GM21786 (cell line): ENCODE data around the gene CERS5.

Experiments used
- ATAC-seq: cut with Tn5 transposase; IDR thresholded peaks from one replicate; pipeline ENCODE4 v1.9.1; 2021; ENCODE audit not compliant: unreplicated experiment

CERS5 gene

GRCh38 chr12:50142993-50143392, 24.2 kb downstream of the CERS5 start:
- ATAC-seq = no peak

- no peak for ATAC-seq
Observed at GRCh38 chr12:50132505-50133135, 34.5 kb downstream of the CERS5 start.

- no peak for ATAC-seq
Observed at GRCh38 chr12:50129290-50129689, 37.9 kb downstream of the CERS5 start.

GRCh38 chr12:50127546-50127945, 39.6 kb downstream of the CERS5 start:
- no peak for ATAC-seq

DNA sequence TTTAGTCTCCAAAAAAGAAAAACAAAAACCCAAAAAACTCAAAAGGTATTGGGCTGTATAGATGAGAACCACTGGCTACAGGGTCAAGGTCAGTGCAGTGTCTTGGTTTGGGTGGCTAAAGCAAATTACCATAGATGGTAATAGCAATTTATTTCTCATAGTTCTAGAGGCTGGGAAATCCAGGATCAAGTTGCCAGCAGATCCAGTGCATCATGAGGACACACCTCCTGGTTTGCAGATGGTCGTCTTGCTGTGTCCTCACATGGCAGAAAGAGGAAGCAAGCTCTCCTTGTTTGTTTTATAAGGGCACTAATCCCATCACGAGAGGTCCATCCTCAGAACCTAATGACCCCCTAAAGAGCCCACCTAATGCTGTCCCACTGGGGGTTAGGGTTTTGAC, 44.0 kb downstream of the CERS5 start:
- no peak for ATAC-seq

GRCh38 chr12:50121641-50122040, 45.5 kb downstream of the CERS5 start:
- no peak for ATAC-seq

GRCh38 chr12:50120953-50121352, 46.2 kb downstream of the CERS5 start:
- ATAC-seq = no peak

DNA sequence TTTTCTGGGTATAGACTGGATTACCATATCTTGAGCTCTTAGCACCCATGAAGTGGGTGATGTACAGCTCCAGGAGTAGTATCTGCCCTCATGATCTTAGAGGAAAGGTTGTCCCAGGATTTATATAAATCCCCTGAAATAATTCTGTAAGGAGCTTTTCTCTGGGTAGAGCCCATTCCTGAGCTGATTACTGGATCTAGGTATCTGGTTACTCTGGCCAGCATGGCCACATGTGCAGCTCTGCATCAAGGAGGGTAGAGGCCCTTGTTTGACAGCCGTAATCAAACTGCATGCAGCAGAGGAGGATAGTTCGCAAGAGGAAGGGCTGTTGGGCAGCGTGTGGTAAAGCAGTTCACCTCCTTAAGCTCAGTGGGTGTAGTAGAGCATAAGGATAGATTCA, 46.6 kb downstream of the CERS5 start:
- no peak for ATAC-seq

DNA sequence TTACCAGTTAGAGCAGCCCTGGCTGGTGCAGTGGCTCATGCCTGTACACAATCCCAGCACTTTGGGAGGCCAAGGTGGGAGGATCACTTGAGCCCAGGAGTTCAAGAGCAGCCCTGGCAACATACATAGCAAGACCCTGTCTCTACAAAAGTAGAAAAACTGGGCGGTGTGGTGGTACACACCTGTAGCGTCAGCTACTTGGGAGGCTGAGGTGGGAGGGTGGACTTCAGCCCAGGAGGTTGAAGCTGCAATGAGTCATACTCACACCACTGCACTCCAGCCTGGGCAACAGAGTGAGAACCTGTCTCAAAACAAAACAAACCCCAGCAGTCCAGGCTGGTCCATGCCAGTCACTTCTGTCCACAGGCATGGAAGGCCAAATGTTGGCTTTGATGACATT, 47.8 kb downstream of the CERS5 start:
- no peak for ATAC-seq

DNA sequence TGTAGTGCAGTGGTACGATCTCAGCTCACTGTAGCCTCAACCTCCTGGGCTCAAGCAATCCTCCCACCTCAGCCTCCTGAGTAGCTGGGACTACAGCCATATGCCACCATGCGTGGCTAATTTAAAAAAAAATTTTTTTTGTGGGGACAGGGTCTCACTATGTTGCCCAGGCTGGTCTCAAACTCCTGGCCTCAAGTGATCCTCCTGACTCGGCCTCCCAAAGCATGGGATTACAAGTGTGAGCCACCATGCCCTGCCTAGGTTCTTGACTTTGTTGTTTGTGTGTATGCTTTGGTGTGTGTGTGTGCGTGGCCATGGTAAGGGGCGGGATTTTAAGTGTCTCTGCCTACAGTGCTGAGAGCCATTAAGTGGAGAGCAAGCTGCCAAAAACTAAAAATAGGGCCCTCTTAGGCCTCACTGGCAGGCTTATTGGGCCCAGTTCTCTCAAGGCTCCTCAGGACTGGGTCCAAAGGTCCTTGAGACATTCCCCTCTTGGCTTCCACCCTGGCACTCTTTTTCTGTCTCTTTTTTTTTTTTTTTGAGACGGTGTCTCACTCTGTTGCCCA, 50.0 kb downstream of the CERS5 start:
- no peak for ATAC-seq

GRCh38 chr12:50112456-50113218, 54.5 kb downstream of the CERS5 start:
- no peak for ATAC-seq

DNA sequence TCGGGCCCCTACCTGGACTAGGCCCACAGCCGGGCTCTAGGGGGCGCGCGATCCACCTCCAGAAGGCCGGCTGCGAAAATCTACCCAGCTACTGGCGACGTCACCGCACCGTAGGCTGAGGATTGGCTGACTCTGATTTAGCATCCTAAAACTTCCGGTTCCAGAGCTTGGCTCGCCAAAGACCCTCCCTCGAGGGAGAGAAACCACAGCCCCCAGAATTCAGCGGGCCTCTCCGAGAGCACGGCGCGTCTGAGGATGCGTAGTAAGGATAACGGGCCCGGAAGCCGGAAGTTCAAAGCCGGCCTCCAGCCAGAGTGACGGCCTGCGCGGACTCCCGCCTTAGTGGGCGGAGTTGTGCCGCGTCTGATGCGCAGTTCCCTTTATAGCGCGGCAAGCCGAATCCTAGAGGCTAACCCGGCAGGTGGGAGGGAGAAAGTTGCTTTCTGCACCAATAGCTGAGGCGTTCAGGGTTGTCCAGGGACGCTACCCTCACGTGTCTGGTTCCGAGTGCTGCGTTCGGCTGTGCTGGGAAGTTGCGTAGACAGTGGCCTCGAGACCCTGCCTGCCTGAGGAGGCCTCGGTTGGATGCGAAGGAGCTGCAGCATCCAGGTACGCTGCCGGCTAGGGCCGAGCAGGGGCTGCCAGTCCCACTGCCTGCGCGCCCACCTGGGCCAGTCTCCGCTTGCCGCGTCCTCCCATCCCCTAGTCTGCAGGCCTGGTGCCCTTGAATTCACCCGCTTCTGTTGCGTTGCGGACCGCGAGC, 55.3 kb downstream of the CERS5 start, which contains the start of gene COX14:
TSS of gene COX14 (plus strand) at position 544 of the 763 bp plus-strand sequence. CDS start 7,808 bp downstream, outside the sequence.
- peak; percentile 77 for ATAC-seq

DNA sequence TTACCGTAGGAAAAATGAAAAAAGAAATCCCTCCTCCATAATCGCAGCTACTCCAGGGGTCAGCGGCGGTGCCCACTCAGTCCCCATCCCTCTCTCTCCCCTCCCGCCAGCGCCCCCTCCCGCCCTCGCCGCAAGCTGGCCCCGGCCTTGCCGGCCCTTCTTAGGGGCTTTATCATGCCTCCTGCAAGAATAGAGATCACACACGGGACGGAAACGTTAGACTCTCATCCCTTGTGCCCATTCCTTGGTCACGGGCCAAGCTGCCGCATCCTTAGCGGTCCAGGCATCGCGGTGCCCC, 55.8 kb downstream of the CERS5 start:
- no peak for ATAC-seq

GRCh38 chr12:50110762-50111351, 56.3 kb downstream of the CERS5 start:
- no peak for ATAC-seq

- ATAC-seq = no peak
Observed at GRCh38 chr12:50110127-50110761, 56.9 kb downstream of the CERS5 start.

DNA sequence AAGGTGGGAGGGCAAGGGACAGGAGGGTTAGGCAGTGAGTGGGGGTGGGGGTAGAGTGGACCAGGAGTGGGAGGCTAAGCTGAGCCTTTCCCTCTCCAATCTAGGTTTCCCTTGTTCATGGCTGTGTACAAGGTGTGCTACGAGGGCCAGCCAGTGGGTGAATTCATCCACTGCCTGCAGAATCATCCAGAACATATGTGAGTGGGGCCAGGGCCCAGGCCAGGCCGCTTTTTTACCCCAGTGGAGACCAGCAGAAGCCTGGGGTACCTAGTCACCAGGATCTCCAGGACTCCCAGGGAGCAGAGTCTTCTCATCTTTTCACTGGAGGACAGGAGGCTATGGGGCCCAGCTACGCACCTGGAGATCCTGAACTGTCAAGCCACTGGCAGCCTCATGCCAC, 57.9 kb downstream of the CERS5 start:
- no peak for ATAC-seq

DNA sequence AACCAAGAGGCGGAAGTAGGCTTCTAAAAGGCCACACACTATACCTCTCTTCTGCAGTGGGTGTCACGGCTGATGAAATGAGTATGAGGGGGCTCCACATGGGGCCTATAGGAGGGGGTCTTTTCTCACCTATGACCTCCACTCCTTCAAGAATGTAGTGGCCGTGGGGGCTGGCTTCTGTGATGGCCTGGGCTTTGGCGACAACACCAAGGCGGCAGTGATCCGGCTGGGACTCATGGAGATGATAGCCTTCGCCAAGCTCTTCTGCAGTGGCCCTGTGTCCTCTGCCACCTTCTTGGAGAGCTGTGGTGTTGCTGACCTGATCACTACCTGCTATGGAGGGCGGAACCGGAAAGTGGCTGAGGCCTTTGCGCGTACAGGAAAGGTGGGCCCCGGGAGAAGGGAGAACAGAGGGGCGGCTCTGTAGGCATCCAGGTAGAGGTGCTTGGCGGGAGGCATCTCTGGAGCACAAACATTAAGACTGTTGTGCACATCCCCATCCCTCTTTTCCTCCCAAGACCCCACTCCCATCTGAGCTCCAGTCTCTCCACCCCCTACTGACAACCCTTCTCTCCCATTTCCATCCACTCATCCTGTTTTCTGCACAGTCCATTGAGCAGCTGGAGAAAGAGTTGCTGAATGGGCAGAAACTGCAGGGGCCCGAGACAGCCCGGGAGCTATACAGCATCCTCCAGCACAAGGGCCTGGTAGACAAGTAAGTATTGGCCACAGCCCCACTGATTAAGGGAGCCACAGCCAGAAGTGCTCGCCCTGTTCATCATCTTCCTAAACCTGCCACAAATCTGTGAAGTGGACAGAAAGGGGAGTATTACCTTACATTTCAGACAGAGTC, 59.5 kb downstream of the CERS5 start:
- ATAC-seq = no peak

- ATAC-seq = no peak
Observed at GRCh38 chr12:50106907-50107306, 60.3 kb downstream of the CERS5 start.

GRCh38 chr12:50105913-50106450, 61.2 kb downstream of the CERS5 start:
- ATAC-seq = no peak
